ENCODE data around the gene RPL13. TPM values are rescaled to one million over a fixed set of nuclear protein-coding genes. Genes with fewer than 3 reads are reported as not detected.

Gene RPL13
- total RNA-seq, 1 donor from 2014 or later, result 1,914 TPM

- no peaks in the 10 kb centered on the region for H3K9me3 Mint-ChIP-seq
- no peaks in the 10 kb centered on the region for H3K9me3 ChIP-seq (ENCODE audit: low read depth)
- H3K4me3 ChIP-seq, result no peak overlapping the region
- H3K27ac Mint-ChIP-seq, result no peak overlapping the region
- H3K36me3 ChIP-seq, result no peaks in the 10 kb centered on the region
- no peaks in the 10 kb centered on the region for H3K79me2 ChIP-seq (ENCODE audit: low read depth)
- H3K9ac ChIP-seq, result no peak overlapping the region
- H4K20me1 ChIP-seq (ENCODE audit: low read depth), result no peaks in the 10 kb centered on the region
- H3K27me3 Mint-ChIP-seq (ENCODE audit: insufficient read depth, low read depth), result peaks cover 9% of the 10 kb centered on the region
- DNase-seq (ENCODE audit: low spot score), result no peak
- no peaks in the 10 kb centered on the region for H3F3A ChIP-seq (ENCODE audit: low read depth)
- H3K27me3 ChIP-seq, result no peaks in the 10 kb centered on the region
- no peak overlapping the region for H3K4me3 Mint-ChIP-seq
- no peak overlapping the region for H3K27ac ChIP-seq
- no peaks in the 10 kb centered on the region for H3K4me1 Mint-ChIP-seq
- H3K36me3 Mint-ChIP-seq, result peaks cover 12% of the 10 kb centered on the region
- H2AFZ ChIP-seq (replicated peaks), result no peak overlapping the region
- TF ChIP-seq EZH2phosphoT487 (IDR thresholded peaks at IDR 0.05), result no peak
- no peak for TF ChIP-seq CTCF (IDR thresholded peaks at IDR 0.05)
- TF ChIP-seq EZH2 (IDR thresholded peaks at IDR 0.05), result no peak
- H3K4me1 ChIP-seq, result no peaks in the 10 kb centered on the region
- no peak overlapping the region for H3K4me2 ChIP-seq
These were observed 15.2 kb upstream of the RPL13 start for GRCh38 chr16:89545044-89545830.

- no peaks in the 10 kb centered on the region for H3K9me3 ChIP-seq (ENCODE audit: low read depth)
- H3K9me3 Mint-ChIP-seq, result no peaks in the 10 kb centered on the region
- peaks cover 9% of the 10 kb centered on the region for H3K27me3 Mint-ChIP-seq (ENCODE audit: insufficient read depth, low read depth)
- TF ChIP-seq CTCF (IDR thresholded peaks at IDR 0.05) (no peak), EZH2phosphoT487 (IDR thresholded peaks at IDR 0.05) (no peak), EZH2 (IDR thresholded peaks at IDR 0.05) (no peak)
- no peaks in the 10 kb centered on the region for H3K4me1 ChIP-seq
- H3K4me1 Mint-ChIP-seq, result no peaks in the 10 kb centered on the region
- H3K4me2 ChIP-seq, result no peak overlapping the region
- DNase-seq (ENCODE audit: low spot score), result no peak
- no peaks in the 10 kb centered on the region for H4K20me1 ChIP-seq (ENCODE audit: low read depth)
- H2AFZ ChIP-seq (replicated peaks), result no peak overlapping the region
- no peaks in the 10 kb centered on the region for H3K27me3 ChIP-seq
- H3K27ac Mint-ChIP-seq, result no peak overlapping the region
- peaks cover 9% of the 10 kb centered on the region for H3K36me3 Mint-ChIP-seq
- no peak overlapping the region for H3K9ac ChIP-seq
- no peaks in the 10 kb centered on the region for H3F3A ChIP-seq (ENCODE audit: low read depth)
- no peak overlapping the region for H3K4me3 ChIP-seq
- H3K4me3 Mint-ChIP-seq, result no peak overlapping the region
- no peak overlapping the region for H3K27ac ChIP-seq
- H3K79me2 ChIP-seq (ENCODE audit: low read depth), result no peaks in the 10 kb centered on the region
- no peaks in the 10 kb centered on the region for H3K36me3 ChIP-seq
These were observed 14.5 kb upstream of the RPL13 start for GRCh38 chr16:89545831-89546574.

GRCh38 chr16:89546781-89547180, 13.7 kb upstream of the RPL13 start:
- Mint-ChIP-seq H3K4me3 (no peak overlapping the region), H3K4me1 (no peaks in the 10 kb centered on the region)
- no peak overlapping the region for H3K4me2 ChIP-seq

More at GRCh38 chr16:89546781-89547180, 13.7 kb upstream of the RPL13 start:
- no peak for DNase-seq (ENCODE audit: low spot score)
- H3K9me3 Mint-ChIP-seq, result no peaks in the 10 kb centered on the region
- Histone ChIP-seq H3K4me1 (no peaks in the 10 kb centered on the region), H3K79me2 (ENCODE audit: low read depth) (no peaks in the 10 kb centered on the region), H3F3A (ENCODE audit: low read depth) (no peaks in the 10 kb centered on the region), H3K27ac (no peak overlapping the region), H3K9ac (no peak overlapping the region), H3K36me3 (no peaks in the 10 kb centered on the region), H3K9me3 (ENCODE audit: low read depth) (no peaks in the 10 kb centered on the region), H3K4me3 (no peak overlapping the region), H2AFZ (replicated peaks) (no peak overlapping the region), H3K27me3 (no peaks in the 10 kb centered on the region), H4K20me1 (ENCODE audit: low read depth) (no peaks in the 10 kb centered on the region)
- H3K27me3 Mint-ChIP-seq (ENCODE audit: insufficient read depth, low read depth), result peaks cover 11% of the 10 kb centered on the region
- TF ChIP-seq CTCF (IDR thresholded peaks at IDR 0.05), result no peak
- TF ChIP-seq EZH2phosphoT487 (IDR thresholded peaks at IDR 0.05), result no peak
- no peak for TF ChIP-seq EZH2 (IDR thresholded peaks at IDR 0.05)
- H3K36me3 Mint-ChIP-seq, result peaks cover 13% of the 10 kb centered on the region
- H3K27ac Mint-ChIP-seq, result no peak overlapping the region

All from neural progenitor cell (in vitro differentiated cells).